Retinal pigment epithelial cell (primary cell): ENCODE results near the gene RUNX1.

ENCODE experiments used
- DNase-seq: peaks from one replicate; pipeline ENCODE4 v3.0.0-alpha.2; 2010; ENCODE audit warnings: low read depth
- H3K4me3 ChIP-seq: 2 replicates; pipeline ENCODE4 v1.5.1; 2011; ENCODE audit warnings: mild to moderate bottlenecking, low read length, control low read depth, moderate library complexity
- CTCF ChIP-seq: conservative IDR thresholded peaks from 2 replicates; pipeline ENCODE4 v1.5.1; 2011; ENCODE audit warnings: low read depth, low read length, control low read depth, inconsistent platforms

Gene RUNX1

GRCh38 chr21:34800797-34801518 is 248.1 kb downstream of the RUNX1 start:
- no peak overlapping the region for H3K4me3 ChIP-seq
- no peak for TF ChIP-seq CTCF
- no peak for DNase-seq

GRCh38 chr21:34799092-34799491 is 250.0 kb downstream of the RUNX1 start:
- DNase-seq = no peak
- no peak overlapping the region for H3K4me3 ChIP-seq
- no peak for TF ChIP-seq CTCF

GRCh38 chr21:34797921-34798535 is 251.1 kb downstream of the RUNX1 start:
- TF ChIP-seq CTCF = no peak
- no peak overlapping the region for H3K4me3 ChIP-seq
- no peak for DNase-seq

GRCh38 chr21:34797201-34797525 is 251.9 kb downstream of the RUNX1 start:
- DNase-seq = no peak
- TF ChIP-seq CTCF = no peak
- H3K4me3 ChIP-seq = no peak overlapping the region

- no peak for TF ChIP-seq CTCF
- H3K4me3 ChIP-seq = no peak overlapping the region
- DNase-seq = no peak
Observed at GRCh38 chr21:34796518-34797200, 252.4 kb downstream of the RUNX1 start.

GRCh38 chr21:34795548-34796180 is 253.4 kb downstream of the RUNX1 start:
- TF ChIP-seq CTCF = no peak
- no peak for DNase-seq
- no peak overlapping the region for H3K4me3 ChIP-seq

GRCh38 chr21:34795175-34795547 is 253.9 kb downstream of the RUNX1 start:
- TF ChIP-seq CTCF = peak; percentile 30
- no peak for DNase-seq
- H3K4me3 ChIP-seq = no peak overlapping the region
